ENCODE data around the gene TRIM63. TPM values are rescaled to one million over a fixed set of nuclear protein-coding genes. Genes with fewer than 3 reads are reported as not detected.

The TRIM63 gene
- total RNA-seq, 1 donor from 2014 or later = not detected

DNA sequence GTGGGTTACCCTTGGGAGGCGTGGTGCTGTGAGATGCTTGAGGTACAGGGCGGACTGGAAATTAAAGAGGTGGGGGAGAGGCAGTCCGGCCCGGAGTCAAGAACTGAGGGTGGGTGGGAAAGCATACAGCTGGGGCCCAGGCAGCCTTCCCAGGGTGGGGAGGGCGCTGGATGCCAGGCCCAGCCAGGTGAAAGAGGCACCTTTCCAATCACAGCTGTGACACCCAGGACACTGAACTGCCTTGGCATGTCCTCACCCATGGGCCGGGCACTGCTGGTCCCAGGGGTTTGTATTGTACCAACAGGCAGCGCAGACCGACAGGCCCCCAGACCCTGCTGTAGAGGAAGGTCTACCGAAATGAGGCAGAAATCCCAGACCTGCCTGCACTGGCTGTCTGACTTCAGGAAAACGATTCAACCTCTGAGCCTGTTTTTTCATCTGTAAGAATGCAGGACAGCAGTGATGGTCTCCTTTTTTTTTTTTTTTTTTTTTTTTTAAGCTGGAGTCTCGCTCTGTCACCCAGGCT is 30.6 kb downstream of the TRIM63 start:
- no peak for TF ChIP-seq CTCF (IDR thresholded peaks at IDR 0.05)
- Mint-ChIP-seq H3K27ac (ENCODE audit: unreplicated experiment) (no peak overlapping the region), H3K4me3 (ENCODE audit: unreplicated experiment) (no peak overlapping the region), H3K27me3 (ENCODE audit: unreplicated experiment) (peaks cover 6% of the 10 kb centered on the region), H3K4me1 (ENCODE audit: unreplicated experiment) (peaks cover 11% of the 10 kb centered on the region), H3K36me3 (ENCODE audit: unreplicated experiment) (no peaks in the 10 kb centered on the region), H3K9me3 (ENCODE audit: unreplicated experiment) (no peaks in the 10 kb centered on the region)
- DNase-seq (ENCODE audit: extremely low spot score, unreplicated experiment) = no peak

- Mint-ChIP-seq H3K27ac (ENCODE audit: unreplicated experiment) (peak overlapping the region; percentile 80), H3K4me1 (ENCODE audit: unreplicated experiment) (peaks cover 11% of the 10 kb centered on the region), H3K27me3 (ENCODE audit: unreplicated experiment) (peaks cover 6% of the 10 kb centered on the region), H3K4me3 (ENCODE audit: unreplicated experiment) (peak overlapping the region; percentile 96), H3K36me3 (ENCODE audit: unreplicated experiment) (no peaks in the 10 kb centered on the region), H3K9me3 (ENCODE audit: unreplicated experiment) (no peaks in the 10 kb centered on the region)
- DNase-seq (ENCODE audit: extremely low spot score, unreplicated experiment) = peak; percentile 95
- TF ChIP-seq CTCF (IDR thresholded peaks at IDR 0.05) = peak; percentile 99
Observed at GRCh38 chr1:26035959-26036755, 31.3 kb downstream of the TRIM63 start.

DNA sequence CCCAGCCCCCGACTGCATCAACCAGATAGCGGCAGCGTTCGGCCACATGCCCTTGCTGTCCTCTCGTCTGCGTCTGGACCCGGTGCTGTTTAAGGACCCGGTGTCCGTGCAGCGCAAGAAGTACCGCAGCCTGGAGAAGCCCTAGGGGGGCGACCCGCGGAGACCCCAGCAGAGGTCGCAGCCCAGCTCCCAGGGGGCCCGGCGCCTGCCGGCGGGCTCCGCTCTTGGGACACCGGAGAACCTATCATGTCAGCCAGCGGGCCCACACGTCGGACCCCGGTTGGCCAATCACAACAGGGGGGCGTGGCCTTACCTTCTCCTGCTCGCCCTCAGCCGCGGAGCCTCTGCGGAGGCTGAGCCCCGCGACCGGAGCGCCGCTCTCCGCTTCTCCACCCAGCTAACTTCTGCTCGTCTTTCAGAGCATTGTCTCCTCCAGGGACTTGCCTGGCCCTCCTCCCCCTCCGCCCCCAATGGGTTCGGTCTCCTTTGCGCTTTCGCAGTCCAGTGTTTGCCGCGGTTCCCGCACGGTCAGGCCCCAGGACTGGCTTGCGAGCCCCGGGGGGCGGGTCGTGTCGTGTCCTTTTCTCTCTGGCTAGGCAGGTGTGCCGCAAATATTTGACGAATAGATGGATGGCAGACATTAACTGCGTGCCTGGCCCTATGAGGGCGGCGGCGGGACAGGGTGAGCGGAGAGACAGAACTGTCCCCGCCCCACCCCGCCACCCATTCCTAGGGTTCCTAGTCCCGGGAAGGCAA is 32.0 kb downstream of the TRIM63 start:
- Mint-ChIP-seq H3K4me3 (ENCODE audit: unreplicated experiment) (peak overlapping the region; percentile 96), H3K4me1 (ENCODE audit: unreplicated experiment) (peaks cover 11% of the 10 kb centered on the region), H3K27me3 (ENCODE audit: unreplicated experiment) (peaks cover 6% of the 10 kb centered on the region), H3K9me3 (ENCODE audit: unreplicated experiment) (no peaks in the 10 kb centered on the region), H3K36me3 (ENCODE audit: unreplicated experiment) (no peaks in the 10 kb centered on the region), H3K27ac (ENCODE audit: unreplicated experiment) (peak overlapping the region; percentile 80)
- peak; percentile 96 for DNase-seq (ENCODE audit: extremely low spot score, unreplicated experiment)
- no peak for TF ChIP-seq CTCF (IDR thresholded peaks at IDR 0.05)

DNA sequence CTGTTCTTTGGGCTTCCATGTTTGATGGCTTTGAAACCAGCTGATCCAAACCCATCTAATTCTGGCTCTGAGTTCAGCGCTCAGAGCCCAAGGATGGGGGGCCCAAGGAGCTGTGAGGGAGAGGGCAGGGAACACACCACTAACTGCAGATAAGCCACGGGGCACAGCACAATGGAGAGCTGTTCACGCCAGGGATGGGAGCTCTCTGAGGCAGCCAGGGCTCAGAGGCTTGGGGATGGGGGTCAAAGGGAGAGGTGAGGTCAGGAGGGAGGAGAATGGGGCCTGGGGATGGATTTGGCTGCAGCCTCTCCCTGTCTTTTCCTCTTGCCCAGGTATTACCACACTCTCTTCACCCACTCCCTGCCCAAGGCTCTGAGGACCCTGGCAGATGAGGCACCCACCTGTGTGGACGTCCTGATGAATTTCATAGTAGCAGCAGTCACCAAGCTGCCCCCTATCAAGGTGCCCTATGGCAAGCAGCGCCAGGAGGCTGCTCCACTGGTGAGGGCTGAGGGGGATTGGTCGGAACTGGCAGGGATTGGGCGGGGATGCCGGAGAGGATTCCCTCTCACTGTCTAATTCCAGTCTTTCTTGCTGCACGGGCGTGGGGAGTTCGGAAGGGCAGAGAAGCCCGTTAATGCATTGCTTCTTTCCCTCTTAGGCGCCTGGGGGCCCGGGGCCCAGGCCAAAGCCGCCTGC is 32.8 kb downstream of the TRIM63 start:
- DNase-seq (ENCODE audit: extremely low spot score, unreplicated experiment) = no peak
- Mint-ChIP-seq H3K27ac (ENCODE audit: unreplicated experiment) (no peak overlapping the region), H3K27me3 (ENCODE audit: unreplicated experiment) (peaks cover 6% of the 10 kb centered on the region), H3K9me3 (ENCODE audit: unreplicated experiment) (no peaks in the 10 kb centered on the region), H3K36me3 (ENCODE audit: unreplicated experiment) (no peaks in the 10 kb centered on the region), H3K4me3 (ENCODE audit: unreplicated experiment) (peak overlapping the region; percentile 96), H3K4me1 (ENCODE audit: unreplicated experiment) (peaks cover 11% of the 10 kb centered on the region)
- TF ChIP-seq CTCF (IDR thresholded peaks at IDR 0.05) = no peak

Measured in osteocyte (in vitro differentiated cells).